GM18505 (cell line): Measurements from ENCODE around the gene YIF1A.

Source experiments
- ATAC-seq: cut with Tn5 transposase; IDR thresholded peaks from one replicate; pipeline ENCODE4 v1.9.1; 2021; ENCODE audit not compliant: unreplicated experiment
- POLR2A ChIP-seq: IDR thresholded peaks from 4 replicates; pipeline ENCODE4 v1.6.1; 2011; ENCODE audit warnings: borderline replicate concordance; ENCODE audit not compliant: insufficient read depth, insufficient read length; ENCODE audit errors: extremely low read depth

The YIF1A gene

DNA sequence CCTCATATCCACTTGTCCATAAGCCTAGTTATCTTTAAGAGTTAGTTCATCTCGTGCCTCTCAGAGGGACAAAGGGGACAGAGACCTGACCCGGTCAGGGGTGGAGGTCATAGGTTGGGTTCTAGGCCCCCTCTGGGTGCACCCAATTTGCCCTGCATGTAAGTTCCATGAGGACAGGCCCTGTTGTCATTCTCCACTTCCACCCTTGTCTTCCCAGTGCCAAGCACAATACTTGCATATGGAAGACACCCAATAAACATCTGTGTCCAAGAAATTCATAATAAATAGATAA is 1.3 kb upstream of the YIF1A start:
- ATAC-seq, result no peak
- no peak for TF ChIP-seq POLR2A

GRCh38 chr11:66289548-66290329 is 796 bp upstream of the YIF1A start:
- peak; percentile 26 for ATAC-seq
- TF ChIP-seq POLR2A, result no peak

GRCh38 chr11:66287889-66288670 is 863 bp downstream of the YIF1A start:
- TF ChIP-seq POLR2A, result no peak
- ATAC-seq, result no peak

GRCh38 chr11:66287211-66287888 is 1.6 kb downstream of the YIF1A start:
- no peak for TF ChIP-seq POLR2A
- no peak for ATAC-seq

GRCh38 chr11:66286699-66287098 is 2.2 kb downstream of the YIF1A start:
- TF ChIP-seq POLR2A, result no peak
- ATAC-seq, result no peak

GRCh38 chr11:66285250-66285947 is 3.5 kb downstream of the YIF1A start:
- ATAC-seq, result no peak
- no peak for TF ChIP-seq POLR2A

GRCh38 chr11:66284526-66285078 is 4.3 kb downstream of the YIF1A start:
- ATAC-seq, result no peak
- no peak for TF ChIP-seq POLR2A

- no peak for TF ChIP-seq POLR2A
- ATAC-seq, result no peak
Measured at GRCh38 chr11:66283461-66284105, 5.4 kb downstream of the YIF1A start.

DNA sequence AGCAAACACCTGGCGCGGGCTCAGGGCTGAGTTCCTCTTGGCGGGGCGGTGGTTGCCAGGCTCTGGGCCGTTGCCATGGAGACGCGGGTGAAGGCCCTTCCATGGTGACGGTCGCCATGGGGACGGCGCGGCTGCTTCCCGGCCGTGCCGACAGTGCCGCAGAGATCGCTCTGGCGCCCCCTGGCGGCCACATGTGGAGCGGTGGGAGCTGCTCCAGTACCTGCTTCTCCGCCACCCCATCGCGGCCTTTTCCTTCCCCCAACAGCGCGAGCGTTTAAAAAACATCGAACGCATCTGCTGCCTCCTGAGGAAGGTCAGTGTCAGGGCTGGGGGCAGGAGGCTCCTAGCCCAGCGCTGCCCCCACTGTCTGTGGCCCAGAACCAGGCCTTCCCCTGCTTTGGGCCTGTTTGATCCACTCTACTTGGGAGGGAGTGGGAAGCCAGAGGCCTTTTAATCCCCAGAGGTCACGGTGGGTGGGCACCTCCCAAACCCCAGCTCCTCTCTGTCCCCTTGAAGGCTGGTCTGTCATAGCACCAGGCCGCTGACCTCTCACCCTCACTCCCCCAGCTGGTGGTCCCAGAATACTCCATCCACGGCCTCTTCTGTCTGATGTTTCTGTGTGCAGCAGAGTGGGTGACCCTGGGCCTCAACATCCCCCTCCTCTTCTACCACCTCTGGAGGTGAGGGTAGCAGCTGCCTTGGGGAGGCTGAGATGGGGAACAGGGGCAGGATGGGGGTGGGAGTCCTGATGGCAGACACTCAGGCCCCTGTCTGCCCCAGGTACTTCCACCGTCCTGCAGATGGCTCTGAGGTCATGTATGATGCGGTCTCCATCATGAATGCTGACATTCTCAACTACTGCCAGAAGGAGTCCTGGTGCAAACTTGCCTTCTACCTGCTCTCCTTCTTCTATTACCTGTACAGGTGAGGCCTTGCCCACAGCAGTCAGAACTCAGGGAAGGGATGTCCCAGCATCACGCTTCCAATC is 6.2 kb downstream of the YIF1A start:
- ATAC-seq, result peak; percentile 71
- peak; percentile 5 for TF ChIP-seq POLR2A

DNA sequence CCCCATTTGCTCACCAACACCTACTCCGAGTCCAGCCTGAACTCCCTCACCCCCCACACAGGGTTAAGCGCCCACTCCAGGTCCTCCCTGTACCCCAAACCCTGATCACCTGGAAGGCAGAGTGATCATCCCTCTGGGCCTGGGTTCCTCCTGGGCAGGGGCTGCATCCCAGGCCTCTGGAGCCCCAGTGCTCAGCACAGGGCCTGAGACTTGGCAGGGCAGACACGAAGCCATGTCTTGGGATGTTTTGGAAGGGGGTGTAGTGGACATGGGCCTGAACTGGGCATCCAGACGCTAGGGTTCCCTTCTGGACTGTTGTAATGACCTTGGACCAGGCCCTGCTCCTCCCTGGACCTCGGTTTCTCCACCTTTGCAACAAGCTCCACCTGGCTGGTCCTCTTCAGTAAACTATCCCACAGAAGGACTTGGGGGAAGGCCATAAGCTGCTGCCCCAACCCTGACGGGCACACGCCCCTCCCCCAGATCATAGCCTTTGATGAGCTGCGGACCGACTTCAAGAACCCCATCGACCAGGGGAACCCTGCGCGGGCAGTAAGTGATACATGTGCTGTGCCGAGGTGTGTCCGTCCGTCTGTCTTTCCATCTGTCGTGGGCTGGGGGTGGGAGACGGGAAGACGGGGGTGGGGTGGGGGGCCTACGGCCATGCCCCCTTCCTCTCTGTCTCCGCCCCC is 7.0 kb downstream of the YIF1A start:
- peak; percentile 3 for ATAC-seq
- TF ChIP-seq POLR2A, result peak; percentile 22

- ATAC-seq, result no peak
- TF ChIP-seq POLR2A, result no peak
Measured at GRCh38 chr11:66281001-66281400, 7.9 kb downstream of the YIF1A start.
